GM23248 (cell line): ENCODE data around the gene ZIC5. TPM values are rescaled to one million over a fixed set of nuclear protein-coding genes. Genes with fewer than 3 reads are reported as not detected.
"Not testable (repeated sequence)": the region's sequence is repeated elsewhere in the genome, so short reads cannot be mapped to it uniquely, and the experiment has no call there.

Source experiments
- DNase-seq: peaks from one replicate; pipeline ENCODE4 v3.0.0-alpha.2; 2015
- H2AFZ ChIP-seq: fragments of 200-600 bp; sonication (generic); 2 replicates; pipeline ENCODE4 v1.6.1; 2016; ENCODE audit warnings: antibody characterized with exemption
- H3F3A ChIP-seq: fragments of 200-600 bp; sonication (generic); 2 replicates; pipeline ENCODE4 v1.6.1; 2016; ENCODE audit warnings: mild to moderate bottlenecking, antibody characterized with exemption, mixed run types; ENCODE audit not compliant: insufficient read depth
- H3K27ac ChIP-seq: fragments of 200-600 bp; sonication (generic); 2 replicates; pipeline ENCODE4 v1.5.1; 2016; ENCODE audit warnings: mild to moderate bottlenecking
- H3K27me3 ChIP-seq: fragments of 200-600 bp; sonication (generic); replicated peaks from 2 replicates; pipeline ENCODE4 v1.6.1; 2016; ENCODE audit warnings: mild to moderate bottlenecking; ENCODE audit not compliant: insufficient read depth
- H3K36me3 ChIP-seq: fragments of 200-600 bp; sonication (generic); 2 replicates; pipeline ENCODE4 v1.6.1; 2016; ENCODE audit warnings: low read depth, mild to moderate bottlenecking
- H3K4me1 ChIP-seq: fragments of 200-600 bp; sonication (generic); 2 replicates; pipeline ENCODE4 v1.6.1; 2016; ENCODE audit warnings: mild to moderate bottlenecking; ENCODE audit not compliant: insufficient read depth
- H3K4me2 ChIP-seq: fragments of 200-600 bp; sonication (generic); one replicate; pipeline ENCODE4 v1.6.1; 2016; ENCODE audit warnings: mild to moderate bottlenecking; ENCODE audit not compliant: unreplicated experiment
- H3K4me3 ChIP-seq: fragments of 200-600 bp; sonication (generic); 2 replicates; pipeline ENCODE4 v1.5.1; 2016; ENCODE audit warnings: mild to moderate bottlenecking
- H3K79me2 ChIP-seq: fragments of 200-600 bp; sonication (generic); 2 replicates; pipeline ENCODE4 v1.6.1; 2016; ENCODE audit warnings: mild to moderate bottlenecking; ENCODE audit not compliant: insufficient read depth
- H3K9ac ChIP-seq: fragments of 200-600 bp; sonication (generic); 2 replicates; pipeline ENCODE4 v1.6.1; 2016; ENCODE audit warnings: mild to moderate bottlenecking
- H3K9me2 ChIP-seq: fragments of 200-600 bp; sonication (generic); 2 replicates; pipeline ENCODE4 v1.6.1; 2016; ENCODE audit warnings: mixed run types, mild to moderate bottlenecking, moderate library complexity; ENCODE audit not compliant: insufficient read depth
- H3K9me3 ChIP-seq: fragments of 200-600 bp; sonication (generic); one replicate; pipeline ENCODE4 v1.6.1; 2017; ENCODE audit warnings: low read depth
- H4K20me1 ChIP-seq: fragments of 200-600 bp; sonication (generic); 2 replicates; pipeline ENCODE4 v1.6.0; 2016; ENCODE audit not compliant: insufficient read depth
- EZH2 ChIP-seq: fragments of 200-600 bp; sonication (generic); IDR thresholded peaks from 2 replicates; pipeline ENCODE4 v1.6.1; 2018; ENCODE audit warnings: antibody characterized with exemption, mild to moderate bottlenecking; ENCODE audit not compliant: insufficient read depth, poor library complexity, severe bottlenecking
- EZH2phosphoT487 ChIP-seq: fragments of 200-600 bp; sonication (generic); IDR thresholded peaks from 2 replicates; pipeline ENCODE4 v1.6.1; 2018; ENCODE audit warnings: antibody characterized with exemption, moderate library complexity, mild to moderate bottlenecking, low read depth; ENCODE audit not compliant: insufficient read depth
- WGBS, 2 experiments: methylation state at CpG; one replicate each; pipeline ENCODE4 v1.1.6; 2015 to 2017; ENCODE audit warnings: low lambda C conversion rate in 2 of 2, low coverage in 1 of 2; ENCODE audit errors: missing lambda C conversion rate in 2 of 2; 5-methylcytosine and 5-hydroxymethylcytosine counted together
- in situ Hi-C: fragments of 300-500 bp; cut with MboI; formaldehyde crosslinking; loops from 2 replicates; pipeline ENCODE4 v1.15.0; 2020
- polyA plus RNA-seq: library from polyadenylated mRNA; unstranded; fragments of >200 nt; fragmentation: Nextera tagmentation; extraction: Ambion mirVana; gene quantifications from 2 replicates; pipeline ENCODE4 v1.2.1, GENCODE V29; 2016
- total RNA-seq: library from RNA; depleted of rRNA; stranded (reverse); fragments of >200 nt; shearing (Covaris generic); gene quantifications from 2 replicates; pipeline ENCODE4 v1.2.3, GENCODE V29; 2014

Gene ZIC5
- total and polyA plus RNA-seq, 2 experiments from 2014 or later: not detected

GRCh38 chr13:99949679-99950413 is 21.7 kb downstream of the ZIC5 start:
- no peaks in the 10 kb centered on the region for H3K4me1 ChIP-seq
- H3K79me2 ChIP-seq: no peaks in the 10 kb centered on the region
- no peak for TF ChIP-seq EZH2
- no peak for TF ChIP-seq EZH2phosphoT487
- no peak for DNase-seq
- H3K27me3 ChIP-seq: peaks cover 72% of the 10 kb centered on the region
- no peaks in the 10 kb centered on the region for H3F3A ChIP-seq
- no peak overlapping the region for H3K4me2 ChIP-seq
- no peak overlapping the region for H3K27ac ChIP-seq
- no peak overlapping the region for H3K9ac ChIP-seq
- no peak overlapping the region for H2AFZ ChIP-seq
- WGBS, 2 experiments: 41 to 44% methylated on average over 8 of the region's 8 CpGs
- H3K9me2 ChIP-seq: no peaks in the 10 kb centered on the region
- H4K20me1 ChIP-seq: no peaks in the 10 kb centered on the region
- no peaks in the 10 kb centered on the region for H3K36me3 ChIP-seq
- in situ Hi-C loops: no loop called here
- no peaks in the 10 kb centered on the region for H3K9me3 ChIP-seq
- no peak overlapping the region for H3K4me3 ChIP-seq

GRCh38 chr13:99948907-99949678 is 22.5 kb downstream of the ZIC5 start:
- Histone ChIP-seq H3K4me2 (no peak overlapping the region), H3K4me3 (no peak overlapping the region), H3K9me3 (no peaks in the 10 kb centered on the region), H4K20me1 (no peaks in the 10 kb centered on the region), H2AFZ (no peak overlapping the region), H3K27me3 (peaks cover 65% of the 10 kb centered on the region), H3F3A (no peaks in the 10 kb centered on the region), H3K79me2 (no peaks in the 10 kb centered on the region), H3K9me2 (no peaks in the 10 kb centered on the region), H3K36me3 (no peaks in the 10 kb centered on the region), H3K27ac (no peak overlapping the region), H3K4me1 (no peaks in the 10 kb centered on the region), H3K9ac (no peak overlapping the region)
- no peak for DNase-seq
- TF ChIP-seq EZH2 (no peak), EZH2phosphoT487 (no peak)
- in situ Hi-C loops: no loop called here
- WGBS, 2 experiments: 36% methylated on average over 10 of the region's 10 CpGs

DNA sequence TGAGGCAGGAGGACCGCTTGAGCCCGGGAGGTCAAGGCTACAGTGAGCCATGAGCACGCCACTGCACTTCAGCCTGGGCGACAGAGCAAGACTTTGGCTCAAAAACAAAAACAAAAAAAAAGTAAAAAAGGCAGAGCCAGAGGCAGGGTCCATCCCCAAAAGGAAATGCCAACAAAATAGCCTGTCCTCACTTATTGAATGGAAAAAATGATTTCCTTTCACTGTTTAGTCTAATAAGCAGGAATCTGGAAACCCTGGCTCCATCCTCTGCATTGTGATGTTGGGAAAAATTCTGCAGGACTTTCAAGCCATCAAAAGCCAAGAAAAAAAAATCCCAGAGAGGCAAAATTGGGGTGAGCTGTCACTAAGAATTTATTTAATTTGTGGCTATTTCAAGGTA is 23.2 kb downstream of the ZIC5 start:
- Histone ChIP-seq H3K9me3 (no peaks in the 10 kb centered on the region), H3K4me2 (no peak overlapping the region), H3K4me3 (no peak overlapping the region), H3K79me2 (no peaks in the 10 kb centered on the region), H2AFZ (no peak overlapping the region), H4K20me1 (no peaks in the 10 kb centered on the region), H3K4me1 (no peaks in the 10 kb centered on the region), H3K27me3 (peaks cover 59% of the 10 kb centered on the region), H3K9me2 (no peaks in the 10 kb centered on the region), H3K27ac (no peak overlapping the region), H3K9ac (no peak overlapping the region), H3F3A (no peaks in the 10 kb centered on the region), H3K36me3 (no peaks in the 10 kb centered on the region)
- in situ Hi-C loops: no loop called here
- DNase-seq: no peak
- TF ChIP-seq EZH2 (no peak), EZH2phosphoT487 (no peak)
- 40 to 56% methylated on average over 4 of the region's 4 CpGs for whole genome bisulfite sequencing, 2 experiments

DNA sequence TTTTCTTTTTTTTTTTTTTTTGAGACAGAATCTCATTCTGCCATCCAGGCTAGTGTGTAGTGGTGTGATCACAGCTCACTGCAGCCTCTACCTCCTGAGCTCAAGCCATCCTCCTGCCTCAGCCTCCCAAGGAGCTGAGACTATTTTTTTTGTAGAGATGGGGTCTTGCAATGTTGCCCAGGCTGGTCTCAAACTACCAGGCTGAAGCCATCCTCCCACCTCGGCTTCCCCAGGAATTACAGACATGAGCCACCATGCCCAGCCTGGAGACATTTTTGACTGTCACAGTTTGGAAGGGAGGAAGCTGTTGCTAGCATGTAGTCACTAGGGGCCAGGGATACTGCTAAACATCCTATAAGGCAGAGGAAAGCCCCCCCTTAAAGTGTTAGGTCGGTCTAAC is 23.9 kb downstream of the ZIC5 start:
- Histone ChIP-seq H3K27me3 (peaks cover 55% of the 10 kb centered on the region), H3K4me3 (no peak overlapping the region), H3K4me2 (no peak overlapping the region), H3F3A (no peaks in the 10 kb centered on the region), H3K9ac (no peak overlapping the region), H3K36me3 (no peaks in the 10 kb centered on the region), H2AFZ (no peak overlapping the region), H3K4me1 (no peaks in the 10 kb centered on the region), H3K79me2 (no peaks in the 10 kb centered on the region), H3K9me2 (no peaks in the 10 kb centered on the region), H3K9me3 (no peaks in the 10 kb centered on the region), H4K20me1 (no peaks in the 10 kb centered on the region), H3K27ac (no peak overlapping the region)
- in situ Hi-C loops: no loop called here
- TF ChIP-seq EZH2phosphoT487 (no peak), EZH2 (no peak)
- DNase-seq: no peak
- 26 to 41% methylated on average over 2 of the region's 2 CpGs for WGBS, 2 experiments

DNA sequence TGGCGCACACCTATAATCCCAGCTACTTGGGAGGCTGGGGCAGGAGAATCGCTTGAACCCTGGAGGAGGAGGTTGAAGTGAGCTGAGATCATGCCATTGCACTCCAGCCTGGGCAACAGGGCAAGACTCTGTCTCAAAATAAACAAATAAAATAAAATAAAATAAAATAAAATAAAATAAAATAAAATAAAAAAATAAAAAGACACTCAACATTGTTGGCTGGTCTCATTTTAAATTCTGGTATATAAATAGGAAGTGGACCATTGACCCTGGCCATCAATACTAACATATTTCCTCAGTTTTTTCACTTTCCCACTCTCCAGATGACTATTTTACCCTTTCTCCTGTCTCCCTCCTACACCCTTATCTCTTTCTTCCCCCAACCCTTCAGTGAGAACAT is 26.1 kb downstream of the ZIC5 start:
- H3K9me2 ChIP-seq, H3K9me3 ChIP-seq, DNase-seq, H4K20me1 ChIP-seq, in situ Hi-C loops, H3K27ac ChIP-seq, H3K36me3 ChIP-seq, H3F3A ChIP-seq, H3K4me2 ChIP-seq, H3K4me1 ChIP-seq, H3K79me2 ChIP-seq, H3K9ac ChIP-seq, H3K4me3 ChIP-seq, H2AFZ ChIP-seq: not testable (repeated sequence)
- H3K27me3 ChIP-seq: peaks cover 40% of the 10 kb centered on the region
- WGBS, 2 experiments: 69 to 76% methylated on average over 2 of the region's 2 CpGs
